OCI-M1 (cell line): ENCODE measurements around the gene NUP205.
"Not testable (repeated sequence)": the region's sequence is repeated elsewhere in the genome, so short reads cannot be mapped to it uniquely, and the experiment has no call there.

ENCODE experiments used
- DNase-seq: peaks from one replicate; lab custom pipeline; 2025; lab: John Stamatoyannopoulos, UW

NUP205 gene

GRCh38 chr7:135620980-135621850 is 63.5 kb downstream of the NUP205 start:
- DNase-seq: peak; percentile 71

DNA sequence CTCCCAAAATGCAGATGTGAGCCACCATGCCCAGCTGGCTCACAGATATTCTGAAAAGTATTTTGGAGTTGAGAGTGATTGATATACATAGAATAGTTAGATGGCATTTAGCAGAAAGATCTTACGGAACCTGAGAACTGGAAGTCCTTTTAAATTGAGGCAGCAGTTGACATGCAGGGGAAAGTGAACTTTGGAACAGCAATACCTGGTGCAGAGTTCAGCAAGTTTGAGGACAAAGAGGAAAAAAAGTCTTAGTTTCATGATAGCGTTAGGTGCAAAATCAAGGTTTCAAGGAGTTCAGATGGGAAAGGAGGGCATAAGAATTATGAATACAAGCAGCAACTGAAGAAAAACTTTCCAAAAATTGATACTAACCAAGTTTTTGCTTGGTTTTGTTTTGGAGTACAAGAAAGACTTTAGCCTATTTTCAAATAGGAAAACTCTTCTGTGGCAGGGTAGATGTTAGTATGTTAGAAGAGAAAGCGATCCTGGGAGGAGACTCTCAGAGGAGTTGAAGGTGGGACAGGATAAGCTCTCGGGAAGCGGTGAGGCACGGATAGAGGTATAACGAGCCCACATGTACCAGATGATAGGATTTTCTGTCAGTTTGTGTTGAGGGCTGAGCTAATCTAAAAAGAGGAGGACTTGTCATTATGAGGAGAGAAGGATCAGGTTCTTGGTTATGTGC is 76.6 kb downstream of the NUP205 start:
- no peak for DNase-seq

DNA sequence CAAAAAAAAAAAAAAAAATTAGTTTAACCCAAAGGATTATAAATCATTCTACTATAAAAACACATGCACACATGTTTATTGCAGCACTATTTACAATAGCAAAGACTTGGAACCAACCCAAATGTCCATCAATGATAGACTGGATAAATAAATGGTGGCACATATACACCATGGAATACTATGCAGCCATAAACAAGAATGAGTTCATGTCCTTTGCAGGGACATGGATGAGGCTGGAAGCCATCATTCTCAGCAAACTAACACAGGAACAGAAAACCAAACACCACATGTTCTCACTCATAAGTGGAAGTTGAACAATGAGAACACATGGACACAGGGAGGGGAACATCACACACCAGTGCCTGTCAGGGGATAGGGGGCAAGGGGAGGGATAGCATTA is 82.0 kb downstream of the NUP205 start:
- DNase-seq: not testable (repeated sequence)

DNA sequence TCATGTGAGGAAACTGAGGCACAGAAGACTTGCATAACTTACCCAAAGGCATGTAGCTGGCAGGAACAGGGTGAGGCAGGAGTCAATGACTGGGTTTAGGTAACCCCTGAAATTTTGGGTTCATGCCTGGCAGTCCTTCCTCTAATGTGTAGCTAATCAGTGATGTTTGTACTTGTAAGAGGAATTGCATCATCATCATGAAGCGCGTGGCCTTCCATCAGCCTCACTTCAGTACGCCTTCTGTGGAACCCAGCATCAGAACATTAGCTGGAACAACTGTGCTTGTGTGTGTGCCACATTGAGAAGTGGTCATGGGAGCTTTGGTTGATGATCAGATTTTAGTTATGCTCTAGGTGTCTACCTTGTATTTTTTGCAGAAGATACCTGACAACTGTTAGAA is 86.4 kb downstream of the NUP205 start:
- DNase-seq: peak; percentile 1

DNA sequence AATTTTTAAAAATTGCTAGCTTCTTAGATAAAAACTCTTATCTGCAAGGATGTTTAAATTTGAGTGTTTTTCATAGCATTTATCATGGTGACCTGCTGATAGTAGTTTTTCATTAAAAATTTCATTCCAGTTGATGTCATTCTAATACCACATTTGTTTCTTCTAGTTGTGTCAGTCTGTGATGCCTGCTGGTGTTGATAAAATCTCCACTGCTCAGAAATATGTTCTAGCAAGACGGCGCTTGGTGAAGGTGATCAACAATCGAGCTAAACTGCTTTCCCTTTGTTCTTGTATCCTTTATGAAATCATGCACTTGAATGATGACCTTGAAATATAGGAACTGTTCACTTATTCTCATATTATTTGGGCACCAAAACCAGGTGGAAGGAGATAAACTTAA is 87.0 kb downstream of the NUP205 start:
- DNase-seq: no peak

GRCh38 chr7:135645296-135645904 is 87.7 kb downstream of the NUP205 start:
- DNase-seq: peak; percentile 65

DNA sequence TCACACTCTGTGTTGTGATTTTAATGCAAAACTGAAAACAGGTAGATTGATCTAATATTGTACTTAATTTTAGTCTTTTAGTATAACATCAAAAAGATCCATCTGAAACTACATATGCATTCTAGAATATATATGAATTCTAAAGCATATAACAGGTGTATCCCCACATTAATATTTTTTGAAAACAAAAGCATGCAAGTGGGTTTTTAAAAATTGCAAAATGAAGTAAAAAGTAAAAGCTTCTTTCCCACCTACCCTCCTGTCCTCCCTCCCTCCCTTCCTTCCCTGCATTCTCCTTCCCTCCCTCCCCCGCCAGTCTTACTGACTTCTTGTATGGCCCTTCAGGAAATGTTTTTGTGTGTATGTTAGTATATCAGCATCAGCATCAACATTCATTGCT is 90.0 kb downstream of the NUP205 start:
- DNase-seq: no peak

- no peak for DNase-seq
These were observed 90.5 kb downstream of the NUP205 start for GRCh38 chr7:135648235-135648634.

- DNase-seq: peak; percentile 86
These were observed 93.3 kb downstream of the NUP205 start for GRCh38 chr7:135650831-135651573.

DNA sequence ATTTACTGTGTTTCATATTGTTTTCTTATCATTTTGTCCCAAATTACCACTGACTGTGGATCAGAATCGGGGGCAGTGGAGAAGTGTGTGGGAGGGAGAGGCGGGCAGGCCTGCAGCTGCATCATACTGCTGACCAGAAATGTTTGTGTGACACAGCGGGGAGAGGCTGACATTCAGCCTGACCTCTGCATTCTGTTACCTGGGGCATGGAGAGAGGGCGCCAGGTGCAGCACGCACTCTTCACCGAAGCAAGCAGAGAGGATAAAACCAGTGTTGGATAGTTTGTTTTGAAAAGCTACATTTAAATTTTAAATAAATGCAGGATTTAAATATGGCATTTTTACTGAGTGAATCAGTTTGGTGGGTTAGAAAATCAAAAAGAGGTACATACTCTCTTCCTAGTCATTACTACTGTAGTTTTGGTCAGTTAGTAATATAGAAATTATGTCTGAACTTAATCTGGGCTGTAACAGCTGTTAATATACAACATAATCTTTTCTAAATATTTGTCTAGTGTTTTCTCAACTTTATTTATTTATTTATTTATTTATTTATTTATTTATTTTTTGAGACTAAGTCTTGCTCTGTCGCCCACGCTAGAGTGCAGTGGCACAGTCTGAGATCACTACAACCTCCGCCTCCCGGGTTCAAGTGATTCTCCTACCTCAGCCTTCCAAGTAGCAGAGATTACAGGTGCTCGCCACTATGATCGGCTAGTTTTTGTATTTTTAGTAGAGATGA is 95.8 kb downstream of the NUP205 start:
- peak; percentile 9 for DNase-seq

DNA sequence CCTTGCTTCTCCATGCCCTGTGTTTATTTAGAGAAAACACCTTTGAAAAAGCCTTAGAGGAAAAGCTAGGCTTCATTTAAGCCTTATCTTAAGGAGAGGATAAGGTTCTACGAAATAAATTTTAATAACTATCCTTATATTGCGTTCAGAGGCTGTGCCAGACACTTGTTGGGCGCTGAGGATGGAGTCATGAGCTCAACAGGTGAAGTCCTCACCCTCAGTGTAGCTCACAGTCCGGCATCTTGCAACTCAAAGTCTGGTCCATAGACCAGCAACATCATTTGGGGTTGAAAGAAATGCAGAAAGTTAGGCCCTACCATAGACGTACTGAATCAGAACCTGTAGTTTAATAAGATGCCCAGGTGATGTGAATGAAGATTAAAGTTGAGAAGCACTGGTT is 100.8 kb downstream of the NUP205 start:
- DNase-seq: no peak

DNA sequence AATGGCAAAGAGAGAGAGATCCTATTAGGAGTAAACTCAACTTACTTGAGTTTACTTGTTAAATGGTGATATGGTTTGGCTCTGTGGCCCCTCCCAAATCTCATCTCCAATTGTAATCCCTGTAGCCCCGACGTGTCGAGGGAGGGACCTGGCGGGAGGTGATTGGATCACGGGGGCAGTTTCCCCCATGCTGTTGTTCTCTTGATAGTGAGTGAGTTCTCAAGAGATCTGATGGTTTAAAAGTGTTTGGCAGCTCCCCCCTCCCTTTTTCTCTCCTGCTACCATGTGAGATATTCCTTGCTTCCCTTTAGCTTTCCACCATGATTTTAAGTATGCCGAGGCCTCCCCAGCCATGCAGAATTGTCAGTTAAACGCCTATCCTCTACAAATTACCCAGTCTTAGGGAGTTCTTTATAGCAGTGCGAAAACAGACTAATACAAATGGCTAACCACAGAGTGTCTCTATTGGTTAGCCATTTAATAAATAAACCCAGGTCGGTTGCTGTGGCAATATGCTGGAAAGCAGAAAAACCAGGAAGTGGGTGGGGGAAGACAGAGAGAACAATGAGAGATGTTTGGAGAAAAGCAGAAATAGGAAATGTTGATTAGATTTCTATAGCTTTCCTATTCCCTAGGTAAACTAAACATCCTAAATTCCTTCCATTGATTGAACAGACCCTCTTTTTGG is 101.6 kb downstream of the NUP205 start:
- peak; percentile 31 for DNase-seq

DNA sequence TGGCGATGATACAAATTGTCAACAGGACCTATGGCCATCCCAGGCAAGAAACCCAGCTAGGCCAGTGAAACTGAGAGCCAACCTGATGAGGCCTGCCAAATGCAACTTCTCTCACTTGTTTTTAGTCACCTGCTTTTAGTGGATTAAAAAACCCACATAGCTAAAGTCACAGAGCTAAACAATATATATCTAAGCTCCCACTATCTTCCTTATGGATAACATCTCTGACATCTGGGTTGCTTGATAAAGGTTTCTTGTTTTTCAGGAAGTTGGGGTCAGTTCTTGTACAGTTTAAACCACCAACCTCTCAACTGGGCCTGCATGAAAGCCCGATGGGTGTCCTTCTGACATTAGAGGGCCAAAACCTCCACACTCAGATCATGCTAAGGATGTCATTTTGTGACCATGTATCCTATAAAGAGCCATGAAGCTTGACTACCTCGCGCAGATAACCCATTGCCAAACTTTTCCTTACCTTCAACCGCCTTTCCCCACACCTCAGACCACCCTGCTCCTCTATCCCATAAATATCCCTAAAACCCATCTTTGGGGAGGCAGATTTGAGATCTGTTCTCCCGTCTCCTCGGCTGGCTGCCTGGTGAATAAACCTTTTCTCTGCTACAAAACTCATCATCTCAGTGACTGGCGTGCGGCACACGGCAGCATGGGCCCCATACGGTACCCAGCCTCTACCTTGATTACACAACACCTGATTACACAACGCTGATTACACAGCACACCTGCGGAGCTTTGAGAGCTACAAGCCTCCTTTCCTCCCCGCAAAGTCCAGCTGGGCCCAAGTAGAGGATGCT is 103.8 kb downstream of the NUP205 start:
- peak; percentile 93 for DNase-seq

DNA sequence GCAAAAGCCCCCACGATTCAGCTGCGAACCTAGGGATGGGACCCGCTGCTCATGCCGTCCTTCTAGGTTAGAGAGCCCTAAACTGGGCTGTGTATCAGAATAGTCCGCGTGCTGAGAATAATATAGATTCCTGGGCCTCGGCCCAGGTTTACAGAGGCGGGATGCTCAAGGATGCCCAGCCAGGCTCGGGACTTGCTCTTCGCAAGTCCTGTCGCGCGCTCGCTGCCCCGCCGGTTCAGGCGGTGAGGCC is 104.3 kb downstream of the NUP205 start:
- DNase-seq: no peak

GRCh38 chr7:135662373-135663114 is 104.8 kb downstream of the NUP205 start, which contains the start of gene STMP1:
Gene STMP1, plus strand, starts transcription at chr7:135662514.
- DNase-seq: peak; percentile 93

DNA sequence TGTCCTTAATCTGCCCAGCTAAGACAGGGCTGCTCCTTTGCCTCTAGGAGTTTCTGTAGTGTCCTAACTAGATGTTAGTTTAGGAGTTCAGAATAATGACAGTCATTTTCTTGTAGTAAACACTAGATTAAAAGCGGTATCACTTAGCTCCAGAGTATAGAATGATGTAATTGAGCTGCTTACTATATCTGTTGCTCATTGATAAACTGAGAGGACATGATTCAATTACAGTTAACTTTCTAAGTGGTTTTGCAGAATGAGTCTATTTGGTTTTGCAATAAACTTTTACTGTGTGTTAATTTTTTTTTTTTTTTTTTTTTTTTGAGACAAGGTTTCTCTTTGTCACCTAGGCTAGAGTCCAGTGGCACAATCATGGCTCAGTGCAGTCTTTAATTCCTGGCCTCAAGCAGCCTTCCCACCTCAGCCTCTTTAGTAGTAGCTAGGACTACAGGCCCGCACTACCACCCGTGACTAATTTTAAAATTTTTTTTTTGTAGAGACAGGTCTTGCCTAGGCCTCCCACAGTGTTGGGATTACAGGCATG is 106.4 kb downstream of the NUP205 start:
- peak; percentile 89 for DNase-seq

- peak; percentile 45 for DNase-seq
These were observed 107.3 kb downstream of the NUP205 start for GRCh38 chr7:135665042-135665441.

DNA sequence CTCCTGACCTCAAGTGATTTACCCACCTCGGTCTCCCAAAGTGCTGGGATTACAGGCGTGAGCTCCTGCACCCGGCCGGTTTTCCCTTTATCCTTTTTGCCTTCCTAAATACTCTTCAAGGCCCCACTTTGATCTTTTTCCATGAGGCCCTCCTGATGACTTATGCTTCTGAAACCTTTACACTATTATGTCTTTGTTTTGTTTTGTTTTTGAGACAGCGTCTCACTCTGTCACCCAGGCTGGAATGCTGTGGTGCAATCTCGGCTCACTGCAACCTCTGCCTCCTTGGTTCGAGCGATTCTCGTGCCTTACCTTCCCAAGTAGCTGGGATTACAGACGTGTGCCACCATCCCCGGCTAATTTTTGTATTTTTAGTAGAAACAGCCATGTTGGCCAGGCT is 108.4 kb downstream of the NUP205 start:
- no peak for DNase-seq

DNA sequence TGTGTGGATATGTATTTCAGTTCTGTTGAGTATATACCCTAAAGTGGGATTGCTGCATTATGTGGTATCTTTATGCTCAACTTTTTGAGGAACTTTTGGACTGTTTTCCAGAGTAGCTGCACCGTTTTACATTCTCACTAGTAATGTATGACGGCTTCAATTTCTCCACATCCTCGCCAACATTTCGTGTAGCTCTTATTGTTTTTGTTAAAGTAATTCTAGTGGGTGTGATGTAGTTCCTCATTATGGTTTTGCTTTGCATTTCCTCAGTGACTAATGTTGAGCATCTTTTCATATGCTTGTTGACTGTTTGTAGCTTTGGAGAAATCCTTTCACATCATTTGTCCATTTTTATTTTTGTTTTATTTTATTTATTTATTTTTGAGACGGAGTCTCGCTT is 109.1 kb downstream of the NUP205 start:
- no peak for DNase-seq
